Body of pancreas (tissue), 4 donors: ENCODE results near the gene FBXO2. TPM values are rescaled to one million over a fixed set of nuclear protein-coding genes. Genes with fewer than 3 reads are reported as not detected.
A peak's percentile ranks its signal among the peaks of the same experiment; 100 is the strongest.

Source experiments
- ATAC-seq: fragments of 150-250 bp; one replicate; pipeline ENCODE4 v1.9.1; 2016
- DNase-seq, 4 donors: peaks; one replicate each; pipeline ENCODE4 v3.0.0-alpha.2; 2019
- H3K27ac ChIP-seq, 4 donors: fragments of 200-600 bp; sonication (generic); 1 replicate in 3 of 4; 2 replicates in 1 of 4; pipeline versions ENCODE4 v1.5.1 to v1.6.1; 2016 to 2019; ENCODE audit warnings: mild to moderate bottlenecking in 1 of 4, mixed read lengths in 1 of 4, moderate library complexity in 1 of 4
- H3K27me3 ChIP-seq, 2 donors: fragments of 200-600 bp; sonication (generic); one replicate each; pipeline ENCODE4 v1.6.0; 2016; ENCODE audit warnings: mild to moderate bottlenecking in 1 of 2
- H3K36me3 ChIP-seq, 2 donors: fragments of 200-600 bp; sonication (generic); replicated peaks in 1 of 2; 2 replicates each; pipeline ENCODE4 v1.5.1; 2016; ENCODE audit warnings: low read depth in 2 of 2; ENCODE audit not compliant: insufficient read depth in 1 of 2
- H3K4me1 ChIP-seq: fragments of 200-600 bp; sonication (generic); one replicate; pipeline ENCODE4 v1.6.0; 2016
- H3K4me3 ChIP-seq, 2 donors: fragments of 200-600 bp; sonication (generic); 1 replicate in 1 of 2; 2 replicates in 1 of 2; pipeline ENCODE4 v1.5.1; 2016 to 2019
- H3K9me3 ChIP-seq, 3 donors: fragments of 200-600 bp; sonication (generic); 1 replicate in 2 of 3; 2 replicates in 1 of 3; pipeline ENCODE4 v1.5.1; 2016
- CTCF ChIP-seq, 7 experiments: fragments of 450-650 bp in 4 of 7; fragments of 200-600 bp in 3 of 7; sonication (generic) in 3 of 7; IDR thresholded peaks; one replicate each; pipeline ENCODE4 v1.5.1; 2016 to 2019; ENCODE audit warnings: antibody characterized with exemption in 7 of 7
- POLR2A ChIP-seq, 3 donors: fragments of 450-650 bp; IDR thresholded peaks; one replicate each; pipeline ENCODE4 v1.6.1; 2016; ENCODE audit warnings: antibody characterized with exemption in 3 of 3, mild to moderate bottlenecking in 2 of 3
- WGBS, 2 donors: methylation state at CpG; one replicate each; pipeline ENCODE4 v1.1.5; 2017; 5-methylcytosine and 5-hydroxymethylcytosine counted together
- intact Hi-C: fragments of 100-400 bp; cut with DNase I; formaldehyde crosslinking; loops from one replicate; pipeline ENCODE4 v1.15.1; 2023
- total RNA-seq, 2 donors: library from RNA; depleted of rRNA; stranded (reverse); fragments of >200 nt; gene quantifications; one replicate each; pipeline ENCODE4 v1.1.0, GENCODE V29; 2016

Gene FBXO2
- total RNA-seq, 2 donors from 2014 or later = 57.4 to 87.4 TPM

GRCh38 chr1:11649237-11649623 is 5.0 kb downstream of the FBXO2 start:
- DNase-seq (peak in 3 of 4 donors; percentile 35 to 54 (median 36)), ATAC-seq (no peak)
- Histone ChIP-seq H3K36me3 (no peaks in the 10 kb centered on the region), H3K27me3 (no peaks in the 10 kb centered on the region), H3K4me1 (peaks cover 38% of the 10 kb centered on the region), H3K27ac (peak overlapping the region in 3 of 4 donors; percentile 9 to 93 (median 84)), H3K4me3 (no peak overlapping the region), H3K9me3 (no peaks in the 10 kb centered on the region)
- 7 to 11% methylated on average over 5 to 7 of the region's 9 CpGs for WGBS, 2 donors
- intact Hi-C loops = loop anchor here (5.0 to 10.0 kb wide), 2 partner anchors 68 to 404 kb away; no protein-coding TSS in a partner anchor
- TF ChIP-seq POLR2A (IDR thresholded peaks at IDR 0.05) (no peak), CTCF (IDR thresholded peaks at IDR 0.05) (no peak)

GRCh38 chr1:11648732-11649158 is 5.5 kb downstream of the FBXO2 start:
- Histone ChIP-seq H3K27me3 (no peaks in the 10 kb centered on the region), H3K4me3 (no peak overlapping the region), H3K4me1 (peaks cover 34% of the 10 kb centered on the region), H3K36me3 (no peaks in the 10 kb centered on the region), H3K27ac (peak overlapping the region in 1 of 4 donors; percentile 84), H3K9me3 (no peaks in the 10 kb centered on the region)
- 17 to 80% methylated on average over 1 to 30 of the region's 30 CpGs for WGBS, 2 donors
- DNase-seq (peak; percentile 56 to 73 (median 67)), ATAC-seq (peak; percentile 61)
- no peak for TF ChIP-seq POLR2A (IDR thresholded peaks at IDR 0.05)
- TF ChIP-seq CTCF (IDR thresholded peaks at IDR 0.05) = no peak
- intact Hi-C loops = loop anchor here (5.0 to 10.0 kb wide), 2 partner anchors 69 to 404 kb away; no protein-coding TSS in a partner anchor

- Histone ChIP-seq H3K27me3 (no peaks in the 10 kb centered on the region), H3K4me3 (no peak overlapping the region), H3K4me1 (peaks cover 30% of the 10 kb centered on the region), H3K9me3 (no peaks in the 10 kb centered on the region), H3K27ac (no peak overlapping the region), H3K36me3 (no peaks in the 10 kb centered on the region)
- no peak for TF ChIP-seq CTCF (IDR thresholded peaks at IDR 0.05)
- no peak for TF ChIP-seq POLR2A (IDR thresholded peaks at IDR 0.05)
- WGBS, 2 donors = 42 to 54% methylated on average over 4 to 6 of the region's 6 CpGs
- ATAC-seq (no peak), DNase-seq (peak in 2 of 4 donors; percentile 43 to 47)
- intact Hi-C loops = loop anchor here (5.0 to 10.0 kb wide), 2 partner anchors 69 to 403 kb away; no protein-coding TSS in a partner anchor
Observed at GRCh38 chr1:11648039-11648438, 6.2 kb downstream of the FBXO2 start.

- ATAC-seq (no peak), DNase-seq (no peak)
- Histone ChIP-seq H3K27ac (no peak overlapping the region), H3K36me3 (no peaks in the 10 kb centered on the region), H3K4me3 (no peak overlapping the region), H3K9me3 (no peaks in the 10 kb centered on the region), H3K4me1 (peaks cover 30% of the 10 kb centered on the region), H3K27me3 (no peaks in the 10 kb centered on the region)
- intact Hi-C loops = loop anchor here (5.0 to 10.0 kb wide), 2 partner anchors 70 to 403 kb away; no protein-coding TSS in a partner anchor
- TF ChIP-seq CTCF (IDR thresholded peaks at IDR 0.05) (no peak), POLR2A (IDR thresholded peaks at IDR 0.05) (no peak)
- WGBS, 2 donors = 83 to 90% methylated on average over 5 to 7 of the region's 7 CpGs
Observed at GRCh38 chr1:11647333-11647732, 6.9 kb downstream of the FBXO2 start.

GRCh38 chr1:11646317-11646716 is 7.9 kb downstream of the FBXO2 start:
- DNase-seq = no peak
- TF ChIP-seq POLR2A (IDR thresholded peaks at IDR 0.05) (no peak), CTCF (IDR thresholded peaks at IDR 0.05) (no peak)
- intact Hi-C loops = loop anchor here (5.0 to 10.0 kb wide), 2 partner anchors 71 to 402 kb away; no protein-coding TSS in a partner anchor
- Histone ChIP-seq H3K27ac (no peak overlapping the region), H3K4me3 (no peak overlapping the region), H3K36me3 (no peaks in the 10 kb centered on the region), H3K4me1 (peaks cover 30% of the 10 kb centered on the region), H3K27me3 (no peaks in the 10 kb centered on the region), H3K9me3 (no peaks in the 10 kb centered on the region)
- no peak for ATAC-seq
- WGBS, 2 donors = 88% methylated on average over 9 of the region's 9 CpGs
